Transverse colon (tissue), 4 donors: ENCODE results near the gene ANKRD61. TPM values are rescaled to one million over a fixed set of nuclear protein-coding genes. Genes with fewer than 3 reads are reported as not detected.
"Not testable (repeated sequence)": the region's sequence is repeated elsewhere in the genome, so short reads cannot be mapped to it uniquely, and the experiment has no call there.

Source experiments
- DNase-seq: peaks from one replicate; pipeline ENCODE4 v3.0.0-alpha.2; 2019
- H3K27ac ChIP-seq, 4 donors: fragments of 200-600 bp; sonication (generic); 2 replicates each; pipeline ENCODE4 v1.5.1; 2016 to 2018; ENCODE audit warnings: inconsistent platforms in 4 of 4
- H3K27me3 ChIP-seq: fragments of 200-600 bp; sonication (generic); 2 replicates; pipeline ENCODE4 v1.5.1; 2017; ENCODE audit warnings: inconsistent platforms
- H3K36me3 ChIP-seq, 4 donors: fragments of 200-600 bp; sonication (generic); 2 replicates each; pipeline ENCODE4 v1.5.1; 2017 to 2019; ENCODE audit warnings: inconsistent platforms in 4 of 4
- H3K4me1 ChIP-seq, 4 donors: fragments of 200-600 bp; sonication (generic); 2 replicates each; pipeline ENCODE4 v1.5.1; 2017 to 2020; ENCODE audit warnings: inconsistent platforms in 4 of 4
- H3K4me3 ChIP-seq, 4 donors: fragments of 200-600 bp; sonication (generic); 1 replicate in 1 of 4; 2 replicates in 3 of 4; pipeline versions ENCODE4 v1.5.1 to v1.6.1; 2017 to 2019; ENCODE audit warnings: inconsistent platforms in 4 of 4
- H3K9me3 ChIP-seq, 2 donors: fragments of 200-600 bp; sonication (generic); 2 replicates each; pipeline ENCODE4 v1.5.1; 2017 to 2019; ENCODE audit warnings: inconsistent platforms in 2 of 2
- EP300 ChIP-seq: sonication (generic); formaldehyde crosslinking; IDR thresholded peaks from one replicate; pipeline ENCODE4 v1.6.1; 2017; ENCODE audit warnings: antibody characterized with exemption, low read depth
- POLR2A ChIP-seq: fragments of 450-650 bp; IDR thresholded peaks from one replicate; pipeline ENCODE4 v1.6.1; 2016; ENCODE audit warnings: antibody characterized with exemption, mild to moderate bottlenecking, moderate library complexity
- POLR2AphosphoS5 ChIP-seq, 3 donors: sonication (generic); formaldehyde crosslinking; IDR thresholded peaks; one replicate each; pipeline ENCODE4 v1.6.1; 2016; ENCODE audit warnings: antibody characterized with exemption in 3 of 3
- WGBS, 2 donors: methylation state at CpG; one replicate each; pipeline ENCODE4 v1.1.5; 2018; ENCODE audit warnings: low coverage in 1 of 2; 5-methylcytosine and 5-hydroxymethylcytosine counted together
- in situ Hi-C, 4 donors: fragments of 200-750 bp; cut with MboI; loops; one replicate each; pipeline versions ENCODE4 v1.15.0 to v1.15.1; 2017; ENCODE audit warnings: low sequenced_read_pairs in 3 of 4, low pct_ligation_motif_present in 1 of 4, low pct_unique_long_range_greater_than_20kb in 1 of 4
- intact Hi-C: fragments of 100-400 bp; cut with DNase I; formaldehyde crosslinking; loops from one replicate; pipeline ENCODE4 v1.15.1; 2023; ENCODE audit warnings: low total_unique reads
- small RNA-seq, 4 donors: library from RNA; depleted of rRNA; stranded (forward); fragments of <200 nt; gene quantifications; one replicate each; pipeline ENCODE3, GENCODE V24; 2016
- total RNA-seq, 4 donors: library from RNA; depleted of rRNA; stranded (reverse); fragments of >200 nt; gene quantifications; one replicate each; pipeline ENCODE4 v1.1.0, GENCODE V29; 2016
- TF ChIP-seq, protein P1 (sequence below), 5 experiments: fragments of 200-600 bp in 3 of 5; fragments of 450-650 bp in 2 of 5; sonication (generic) in 3 of 5; IDR thresholded peaks; 1 replicate in 2 of 5; 2 replicates in 3 of 5; pipeline ENCODE4 v1.5.1; 2016 to 2017; ENCODE audit warnings: antibody characterized with exemption in 5 of 5, inconsistent platforms in 3 of 5, mild to moderate bottlenecking in 2 of 5, moderate library complexity in 1 of 5

The ANKRD61 gene
- total RNA-seq, 4 donors from 2014 or later = not detected

GRCh38 chr7:6071406-6071805, 40.2 kb downstream of the ANKRD61 start:
- no peaks in the 10 kb centered on the region for H3K36me3 ChIP-seq
- WGBS, 2 donors = 60 to 69% methylated on average over 1 to 3 of the region's 3 CpGs
- intact Hi-C loops = no loop called here
- no peaks in the 10 kb centered on the region for H3K27me3 ChIP-seq
- no peaks in the 10 kb centered on the region for H3K4me1 ChIP-seq
- no peak overlapping the region for H3K4me3 ChIP-seq
- TF ChIP-seq EP300 = no peak
- TF ChIP-seq POLR2A = no peak
- TF ChIP-seq, protein P1, sequence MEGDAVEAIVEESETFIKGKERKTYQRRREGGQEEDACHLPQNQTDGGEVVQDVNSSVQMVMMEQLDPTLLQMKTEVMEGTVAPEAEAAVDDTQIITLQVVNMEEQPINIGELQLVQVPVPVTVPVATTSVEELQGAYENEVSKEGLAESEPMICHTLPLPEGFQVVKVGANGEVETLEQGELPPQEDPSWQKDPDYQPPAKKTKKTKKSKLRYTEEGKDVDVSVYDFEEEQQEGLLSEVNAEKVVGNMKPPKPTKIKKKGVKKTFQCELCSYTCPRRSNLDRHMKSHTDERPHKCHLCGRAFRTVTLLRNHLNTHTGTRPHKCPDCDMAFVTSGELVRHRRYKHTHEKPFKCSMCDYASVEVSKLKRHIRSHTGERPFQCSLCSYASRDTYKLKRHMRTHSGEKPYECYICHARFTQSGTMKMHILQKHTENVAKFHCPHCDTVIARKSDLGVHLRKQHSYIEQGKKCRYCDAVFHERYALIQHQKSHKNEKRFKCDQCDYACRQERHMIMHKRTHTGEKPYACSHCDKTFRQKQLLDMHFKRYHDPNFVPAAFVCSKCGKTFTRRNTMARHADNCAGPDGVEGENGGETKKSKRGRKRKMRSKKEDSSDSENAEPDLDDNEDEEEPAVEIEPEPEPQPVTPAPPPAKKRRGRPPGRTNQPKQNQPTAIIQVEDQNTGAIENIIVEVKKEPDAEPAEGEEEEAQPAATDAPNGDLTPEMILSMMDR (IDR thresholded peaks at IDR 0.05) = no peak
- no peak for TF ChIP-seq POLR2AphosphoS5 (IDR thresholded peaks at IDR 0.05)
- no peak for DNase-seq
- H3K27ac ChIP-seq = no peak overlapping the region
- in situ Hi-C loops = no loop called here
- H3K9me3 ChIP-seq = no peaks in the 10 kb centered on the region

GRCh38 chr7:6074612-6075380, 43.6 kb downstream of the ANKRD61 start:
- no peaks in the 10 kb centered on the region for H3K27me3 ChIP-seq
- intact Hi-C loops (no loop called here), in situ Hi-C loops (no loop called here)
- WGBS, 2 donors = 77 to 86% methylated on average over 8 to 9 of the region's 9 CpGs
- H3K4me1 ChIP-seq = no peaks in the 10 kb centered on the region
- DNase-seq = no peak
- no peaks in the 10 kb centered on the region for H3K36me3 ChIP-seq
- H3K9me3 ChIP-seq = no peaks in the 10 kb centered on the region
- TF ChIP-seq EP300 (no peak), POLR2AphosphoS5 (IDR thresholded peaks at IDR 0.05) (no peak), POLR2A (no peak)
- TF ChIP-seq, protein P1 (IDR thresholded peaks at IDR 0.05) = no peak
- H3K27ac ChIP-seq = no peak overlapping the region
- H3K4me3 ChIP-seq = no peak overlapping the region

DNA sequence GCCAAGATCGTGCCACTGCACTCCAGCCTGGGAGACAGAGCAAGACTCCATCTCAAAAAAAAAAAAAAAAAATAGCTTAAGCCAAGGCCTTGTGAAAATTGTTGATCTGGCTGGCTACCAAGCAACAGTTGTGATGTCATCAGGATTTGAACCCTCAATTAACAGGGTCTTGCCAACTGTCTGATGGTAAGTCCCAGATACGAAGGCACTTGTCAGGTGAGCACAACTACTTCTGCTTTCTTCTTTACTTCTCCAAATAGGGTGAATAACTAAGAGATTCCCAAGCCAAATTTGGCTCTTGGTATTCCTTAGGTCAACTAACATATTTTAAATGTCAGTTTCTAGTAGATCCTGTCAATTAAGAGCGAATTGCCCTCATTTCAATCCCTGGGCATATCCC, 47.4 kb downstream of the ANKRD61 start:
- H3K27me3 ChIP-seq = no peaks in the 10 kb centered on the region
- no peak for TF ChIP-seq EP300
- TF ChIP-seq, protein P1 (IDR thresholded peaks at IDR 0.05) = no peak
- no peak for TF ChIP-seq POLR2A
- TF ChIP-seq POLR2AphosphoS5 (IDR thresholded peaks at IDR 0.05) = no peak
- no peaks in the 10 kb centered on the region for H3K36me3 ChIP-seq
- DNase-seq = no peak
- H3K9me3 ChIP-seq = no peaks in the 10 kb centered on the region
- no peak overlapping the region for H3K27ac ChIP-seq
- peaks cover 0 to 8% (median 1%) of the 10 kb centered on the region in 4 donors for H3K4me1 ChIP-seq
- H3K4me3 ChIP-seq = no peak overlapping the region
- intact Hi-C loops = no loop called here
- 71 to 87% methylated on average over 3 of the region's 3 CpGs for WGBS, 2 donors
- in situ Hi-C loops = no loop called here

GRCh38 chr7:6083047-6083446, 51.9 kb downstream of the ANKRD61 start:
- H3K27me3 ChIP-seq, H3K4me3 ChIP-seq, intact Hi-C loops, DNase-seq, in situ Hi-C loops, H3K36me3 ChIP-seq, H3K9me3 ChIP-seq, H3K4me1 ChIP-seq, H3K27ac ChIP-seq: not testable (repeated sequence)
- WGBS, 2 donors = 89 to 91% methylated on average over 5 to 6 of the region's 6 CpGs

Small RNAs within 50 kb of the gene (small RNA-seq; reads per million reads assigned to genes)
- 0 reads per million in 4 donors for gene RF00019
- 0 reads per million in 4 donors for gene RNU6-218P
- gene SNORA80D = 0.28 to 1.5 (median 0.83) reads per million in 4 donors

Other genes starting within 250 kb of the ANKRD61 start
- gene RNF216, start 249.7 kb upstream of the ANKRD61 start, total RNA-seq = 10 to 100 TPM; 18.5 to 26.9 (median 23.7) TPM
- not detected for gene OCM, start 150.6 kb upstream of the ANKRD61 start, total RNA-seq
- gene CCZ1, start 132.6 kb upstream of the ANKRD61 start, total RNA-seq = 10 to 100 TPM; 15.0 to 69.4 (median 56.8) TPM
- gene RSPH10B, start 60.7 kb upstream of the ANKRD61 start, total RNA-seq = not detected
- gene PMS2, start 22.3 kb upstream of the ANKRD61 start, total RNA-seq = 10 to 100 TPM in 2 of 4 donors, 1 to 10 TPM in 2; 1.4 to 13.1 (median 10.6) TPM
- gene AIMP2, start 22.1 kb upstream of the ANKRD61 start, total RNA-seq = 10 to 100 TPM in 3 of 4 donors, 1 to 10 TPM in 1; 4.9 to 56.8 (median 47.1) TPM
- 100 to 1,000 TPM in 3 of 4 donors, 10 to 100 TPM in 1; 83.8 to 381 (median 260) TPM for gene EIF2AK1, start 27.8 kb downstream of the ANKRD61 start, total RNA-seq
- 10 to 100 TPM in 3 of 4 donors, 1 to 10 TPM in 1; 9.6 to 19.8 (median 12.0) TPM for gene USP42, start 73.6 kb downstream of the ANKRD61 start, total RNA-seq
- 10 to 100 TPM; 15.0 to 25.4 (median 19.4) TPM for gene CYTH3, start 241.2 kb downstream of the ANKRD61 start, total RNA-seq